ENCODE results near the gene CSF3R.
"Not testable (repeated sequence)": the region's sequence is repeated elsewhere in the genome, so short reads cannot be mapped to it uniquely, and the experiment has no call there.

Gene CSF3R

DNA sequence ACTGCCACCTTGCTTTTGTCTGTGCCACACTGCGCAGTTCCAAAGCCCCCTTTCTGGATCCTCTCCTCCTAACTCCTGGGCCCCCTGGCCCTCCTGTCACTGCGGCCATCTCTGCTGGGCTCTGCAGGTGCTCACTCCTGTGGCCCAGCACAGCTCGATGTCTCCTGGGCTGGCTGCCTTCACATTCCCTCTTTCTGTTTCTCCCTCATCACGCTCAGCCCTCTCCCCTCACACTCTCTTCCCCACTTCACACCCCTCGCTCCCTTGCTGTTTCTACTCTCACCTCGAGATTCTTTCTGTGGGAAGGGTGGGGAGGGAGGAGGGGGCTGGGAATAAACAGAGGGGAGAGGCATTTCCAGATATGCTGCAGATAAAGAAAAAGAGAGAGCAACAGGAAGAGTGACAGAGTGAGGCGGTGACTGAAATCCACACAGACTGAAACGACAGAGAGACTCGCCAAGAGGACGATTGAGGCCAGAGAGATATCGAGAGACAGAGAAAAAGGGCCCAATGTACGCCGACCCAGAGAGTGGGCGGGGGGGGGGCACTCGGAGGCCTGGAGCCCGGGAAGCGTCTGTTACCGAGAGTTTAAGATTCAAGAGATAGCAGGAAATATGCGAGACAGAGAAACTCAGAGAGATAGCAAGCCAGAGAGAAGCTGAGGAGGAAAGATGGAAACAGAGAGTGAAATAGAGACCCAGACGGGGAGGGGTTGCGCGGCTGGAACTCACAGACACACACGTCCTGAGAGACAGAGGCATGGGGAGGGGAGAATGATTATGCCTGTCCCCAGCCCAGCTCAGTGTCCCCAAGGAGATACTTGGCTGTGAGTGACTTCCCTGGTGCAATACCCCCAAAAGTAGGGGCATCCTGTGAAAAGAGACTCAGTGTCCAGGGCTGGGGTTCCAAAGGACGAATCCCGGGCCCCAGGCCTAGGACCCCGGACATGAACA is 666 bp downstream of the CSF3R start:
- no peak for DNase-seq (ENCODE audit: low read depth in 2 of 2)

DNA sequence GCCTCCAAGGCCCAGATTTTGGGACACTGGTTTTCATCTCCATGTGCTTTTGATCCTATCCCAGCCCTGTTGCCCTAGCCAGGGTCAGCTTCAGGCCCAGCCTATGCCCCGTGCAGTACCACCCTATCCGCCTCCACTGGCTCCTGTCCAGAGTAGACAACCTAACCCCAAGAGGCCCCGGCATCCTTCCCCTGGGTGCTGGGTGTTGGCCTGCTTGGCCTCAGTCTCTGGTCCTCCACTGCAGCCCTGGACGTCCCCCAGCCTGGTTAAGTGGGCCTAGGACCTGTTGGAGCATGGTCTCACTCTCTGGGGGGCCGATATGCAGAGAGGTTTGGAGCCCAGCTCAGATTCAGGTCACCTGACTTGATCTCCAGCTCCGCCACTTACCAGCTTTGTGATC is 1.6 kb downstream of the CSF3R start:
- no peak for DNase-seq (ENCODE audit: low read depth in 2 of 2)

DNA sequence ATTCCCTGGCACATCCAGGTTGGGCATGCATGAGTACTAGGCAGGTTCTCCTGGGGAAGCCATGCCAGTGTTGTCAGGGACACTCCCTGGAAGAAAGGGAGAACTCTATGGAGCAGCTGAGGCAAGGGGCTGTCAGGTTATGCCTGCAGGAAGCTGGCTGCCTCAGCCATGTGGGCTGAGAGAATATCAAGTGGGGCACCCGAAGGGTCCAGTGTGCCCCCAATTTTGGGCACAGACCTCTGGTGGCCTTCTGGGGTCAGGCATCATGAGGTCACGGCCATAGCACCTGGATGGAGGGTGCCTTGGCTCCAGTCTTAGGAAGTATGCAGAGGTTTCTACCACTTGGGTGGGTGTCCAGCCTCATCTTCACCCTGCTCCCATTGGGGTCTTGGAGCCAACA is 2.6 kb downstream of the CSF3R start:
- DNase-seq (ENCODE audit: low read depth in 2 of 2), result no peak

DNA sequence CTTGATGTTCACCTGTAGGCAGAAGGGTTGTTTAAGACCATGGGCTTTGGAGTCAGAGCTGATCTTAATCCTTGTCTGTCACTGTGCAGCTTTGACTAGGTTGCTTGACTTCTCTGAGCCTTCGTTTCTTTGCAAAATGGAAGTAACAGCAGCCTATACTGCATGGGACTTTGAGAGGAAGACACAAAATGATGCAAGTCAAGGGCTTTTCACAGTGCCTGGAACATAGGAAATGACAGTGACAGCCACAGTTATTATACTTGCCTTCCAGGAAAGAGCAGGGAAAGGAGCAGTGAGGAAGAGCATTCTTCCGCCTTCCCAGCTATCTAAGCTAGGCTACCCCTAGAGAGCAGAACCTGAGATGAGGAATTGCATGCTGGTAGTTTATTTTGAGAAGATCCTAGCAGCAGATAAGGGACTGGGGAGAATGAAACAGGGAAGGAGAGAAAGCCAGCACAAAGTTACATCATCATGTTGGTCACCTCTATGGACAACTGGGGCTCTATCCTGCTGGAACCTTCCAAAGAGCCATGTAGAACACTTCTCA is 3.1 kb downstream of the CSF3R start:
- DNase-seq (ENCODE audit: low read depth in 2 of 2), result no peak

DNA sequence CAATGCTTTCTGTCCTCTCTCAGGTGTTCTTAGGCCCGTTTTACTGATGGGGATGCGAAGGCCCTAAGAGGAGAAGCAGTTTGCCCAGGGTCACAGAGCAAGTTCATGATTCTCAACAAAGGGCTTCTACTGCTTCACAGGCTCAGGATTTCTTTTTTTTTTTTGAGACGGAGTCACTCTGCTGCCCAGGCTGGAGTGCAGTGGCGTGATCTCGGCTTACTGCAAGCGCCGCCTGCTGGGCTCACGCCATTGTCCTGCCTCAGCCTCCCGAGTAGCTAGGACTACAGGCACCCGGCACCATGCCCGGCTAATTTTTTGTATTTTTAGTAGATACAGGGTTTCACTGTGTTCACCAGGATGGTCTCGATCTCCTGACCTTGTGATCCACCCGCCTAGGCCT is 5.1 kb downstream of the CSF3R start:
- DNase-seq (ENCODE audit: low read depth in 2 of 2), result not testable (repeated sequence)

GRCh38 chr1:36476945-36477344 is 5.8 kb downstream of the CSF3R start:
- no peak for DNase-seq (ENCODE audit: low read depth in 2 of 2)

DNA sequence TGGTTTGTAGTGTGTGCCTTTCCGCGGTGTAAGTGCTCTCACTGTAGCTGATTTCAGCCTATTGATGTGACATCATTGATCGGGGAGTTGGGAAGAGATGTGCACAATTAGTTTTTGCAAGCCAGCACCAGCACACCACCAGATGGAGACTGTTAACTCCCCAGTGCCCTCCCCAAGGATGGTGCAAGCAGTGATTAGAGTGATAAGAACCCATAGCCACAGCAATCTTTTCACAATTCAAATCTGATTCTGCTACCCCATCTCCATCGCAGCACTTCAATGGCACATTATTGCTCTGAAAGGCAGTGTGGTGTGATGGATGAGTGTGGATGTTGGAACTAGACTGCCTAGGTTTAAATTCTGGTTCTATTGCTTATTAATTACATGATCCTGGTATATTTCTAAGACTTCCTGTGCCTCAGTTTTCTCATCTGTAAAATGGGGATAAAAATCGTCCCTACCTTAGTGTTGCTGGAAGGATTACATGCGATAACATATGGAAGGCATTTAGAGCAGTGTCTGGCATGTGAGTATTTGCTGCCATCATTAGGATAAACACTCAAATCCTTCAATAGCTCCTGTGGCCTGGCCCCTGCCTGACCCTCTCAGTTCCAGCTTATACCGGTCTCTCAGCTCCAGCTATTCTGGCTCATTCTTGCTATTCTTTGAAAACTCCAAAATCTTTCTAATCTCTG is 6.7 kb downstream of the CSF3R start:
- DNase-seq (ENCODE audit: low read depth in 2 of 2), result no peak

DNA sequence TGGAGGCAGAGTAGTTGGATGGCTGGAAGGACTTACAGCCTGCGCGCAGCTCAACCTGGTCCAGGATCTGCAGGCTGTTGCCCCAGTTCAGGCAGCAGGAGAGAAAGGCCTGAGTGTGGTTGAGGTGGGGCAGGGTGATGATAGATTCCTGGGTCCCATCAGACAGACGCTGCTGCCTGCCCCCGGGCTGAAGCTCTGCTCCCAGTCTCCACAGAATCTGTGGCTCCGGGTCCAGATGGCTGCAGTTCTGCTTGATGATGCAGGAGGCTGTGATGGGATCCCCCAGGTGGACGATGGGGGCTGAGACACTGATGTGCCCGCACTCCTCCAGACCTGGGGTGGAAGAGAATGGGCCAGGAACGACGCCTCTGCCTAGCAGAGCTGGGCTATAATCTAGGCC is 7.4 kb downstream of the CSF3R start:
- DNase-seq (ENCODE audit: low read depth in 2 of 2), result no peak

- DNase-seq (ENCODE audit: low read depth in 2 of 2), result no peak
These were observed 10.1 kb downstream of the CSF3R start for GRCh38 chr1:36472656-36473055.

GRCh38 chr1:36471830-36472641 is 10.7 kb downstream of the CSF3R start:
- DNase-seq (ENCODE audit: low read depth in 2 of 2), result no peak

DNA sequence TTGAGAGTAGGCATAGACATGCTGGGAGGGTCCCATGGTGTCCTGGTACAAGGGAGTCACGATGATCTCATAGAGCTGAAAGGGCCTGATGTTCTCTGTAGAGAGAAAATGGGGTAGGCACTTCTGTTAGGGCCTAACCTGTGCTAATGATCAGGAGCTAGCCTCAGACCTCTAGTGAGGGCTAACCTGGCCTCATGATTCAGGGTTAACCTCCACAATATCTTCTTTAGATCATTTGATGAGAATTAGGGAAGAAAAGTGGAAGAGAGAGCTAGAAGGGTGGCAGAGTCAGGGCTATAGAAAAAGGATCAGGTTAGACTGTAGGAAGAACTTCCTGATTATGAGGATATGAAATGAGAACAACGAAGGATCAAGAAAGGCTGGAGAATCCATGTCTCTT is 13.6 kb downstream of the CSF3R start:
- no peak for DNase-seq (ENCODE audit: low read depth in 2 of 2)

GRCh38 chr1:36467700-36468455 is 14.8 kb downstream of the CSF3R start:
- DNase-seq (ENCODE audit: low read depth in 2 of 2), result no peak

- DNase-seq (ENCODE audit: low read depth in 2 of 2), result no peak
These were observed 15.7 kb downstream of the CSF3R start for GRCh38 chr1:36467027-36467410.

GRCh38 chr1:36466370-36467026 is 16.2 kb downstream of the CSF3R start:
- no peak for DNase-seq (ENCODE audit: low read depth in 2 of 2)

DNA sequence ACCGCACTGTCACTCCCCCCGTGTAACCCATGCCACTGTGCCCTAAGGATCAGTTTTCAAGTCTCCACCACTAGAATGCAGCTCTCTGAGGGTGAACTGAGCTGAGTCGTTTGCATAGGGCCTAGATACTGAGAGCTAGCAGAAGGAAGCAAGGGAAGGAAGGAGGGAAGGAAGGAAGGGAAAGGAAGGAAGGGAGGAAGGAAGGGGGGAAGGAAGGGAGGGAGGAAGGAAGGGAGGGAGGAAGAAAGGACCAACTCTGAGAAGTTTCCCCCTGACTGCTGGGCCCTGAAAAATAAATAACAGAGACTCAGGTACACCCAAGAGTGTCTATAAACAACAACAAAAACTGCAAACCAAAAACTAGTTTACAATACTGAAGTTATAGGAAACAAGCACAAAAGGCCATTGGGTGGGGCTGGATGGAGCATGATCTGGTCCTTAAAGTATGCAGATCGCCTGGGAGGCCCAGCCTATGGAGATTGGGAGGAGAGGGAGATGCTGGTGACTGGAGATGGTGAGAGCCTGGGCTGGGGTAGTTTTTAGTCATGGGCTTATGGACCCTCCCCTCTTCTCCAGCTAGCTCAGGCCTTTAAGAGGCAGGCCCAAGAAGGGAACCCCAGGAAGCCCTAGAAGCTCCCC is 16.9 kb downstream of the CSF3R start:
- DNase-seq (ENCODE audit: low read depth in 2 of 2), result no peak

DNA sequence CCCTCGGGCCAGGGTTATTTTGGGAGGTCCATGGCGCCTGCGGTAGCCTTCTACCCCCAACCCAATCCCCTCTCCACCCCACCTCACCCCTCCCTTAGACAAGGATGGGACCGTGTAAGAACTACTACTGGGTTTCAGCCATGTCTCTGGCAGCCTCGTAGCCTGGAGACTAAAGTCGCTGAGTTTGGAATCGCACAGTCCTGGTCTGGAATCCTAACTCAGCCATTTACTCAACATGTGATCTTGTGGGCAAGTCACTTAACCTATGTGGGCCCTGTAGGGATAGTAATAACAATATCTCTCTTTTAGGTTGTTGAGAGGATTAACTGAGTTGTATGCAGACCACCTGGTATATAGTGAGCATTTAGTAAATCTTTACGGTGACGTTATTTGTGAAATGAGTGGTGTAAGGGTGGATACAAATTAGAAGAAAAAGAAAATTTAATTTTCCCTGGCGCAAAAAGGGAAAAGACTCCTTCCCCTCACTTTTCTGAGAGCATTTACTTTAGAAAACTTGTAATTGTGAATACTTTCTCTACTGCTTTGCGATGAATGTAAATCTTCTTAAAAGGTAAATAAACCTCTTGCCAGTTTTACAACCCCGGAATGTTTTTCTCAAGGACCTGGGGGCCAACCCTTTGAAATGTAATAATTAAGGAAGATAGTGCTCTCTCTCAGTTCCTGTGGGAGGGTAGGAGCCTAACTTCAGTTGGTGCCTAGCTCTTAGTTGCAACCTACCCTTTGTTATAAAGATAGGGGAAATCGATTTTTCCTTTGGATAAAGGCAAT is 17.9 kb downstream of the CSF3R start:
- no peak for DNase-seq (ENCODE audit: low read depth in 2 of 2)

DNA sequence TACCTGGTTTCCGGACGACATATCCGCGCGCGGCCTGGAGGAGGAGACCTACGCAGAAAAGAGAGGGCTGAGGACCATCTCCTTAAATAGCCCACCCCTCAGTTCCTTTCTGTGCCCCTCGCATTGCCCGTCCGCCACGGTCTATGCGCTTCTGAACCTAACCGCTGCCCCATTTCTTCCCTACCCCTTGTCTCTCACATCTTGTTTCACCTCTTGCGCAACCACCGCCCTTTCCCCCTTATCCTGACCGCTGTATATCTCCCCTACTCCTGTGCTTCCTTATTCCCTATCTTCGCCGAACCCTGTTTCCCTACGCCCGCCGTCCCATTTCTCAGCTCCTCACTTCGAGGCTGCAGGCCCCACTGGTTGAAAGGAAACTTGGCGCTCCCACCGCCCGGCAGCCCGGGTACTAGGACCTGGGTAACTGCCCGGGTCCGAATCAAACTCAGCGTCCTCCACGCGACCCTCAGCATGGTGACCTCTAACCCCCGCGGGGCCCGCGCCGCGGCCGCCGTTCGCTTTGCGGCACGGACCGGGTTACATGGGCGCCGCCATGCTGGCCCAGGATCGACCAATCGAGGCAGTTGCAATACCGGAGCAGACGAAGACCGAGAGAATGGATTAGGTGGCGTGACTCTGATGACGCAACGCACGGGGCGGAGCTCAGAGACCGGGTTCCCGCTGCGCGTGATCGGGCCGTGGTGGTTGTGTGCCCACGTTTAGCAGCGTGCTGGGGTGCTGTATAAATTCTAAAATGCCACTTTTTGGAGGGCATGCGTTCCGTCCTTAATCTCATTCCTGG is 18.7 kb downstream of the CSF3R start, which contains the start of gene MRPS15:
Gene MRPS15 (minus strand): TSS at position 582 of the 802 bp plus-strand sequence. CDS start 109 bp downstream, at position 473.
- DNase-seq (ENCODE audit: low read depth in 2 of 2), result peak; percentile 88 to 98

DNA sequence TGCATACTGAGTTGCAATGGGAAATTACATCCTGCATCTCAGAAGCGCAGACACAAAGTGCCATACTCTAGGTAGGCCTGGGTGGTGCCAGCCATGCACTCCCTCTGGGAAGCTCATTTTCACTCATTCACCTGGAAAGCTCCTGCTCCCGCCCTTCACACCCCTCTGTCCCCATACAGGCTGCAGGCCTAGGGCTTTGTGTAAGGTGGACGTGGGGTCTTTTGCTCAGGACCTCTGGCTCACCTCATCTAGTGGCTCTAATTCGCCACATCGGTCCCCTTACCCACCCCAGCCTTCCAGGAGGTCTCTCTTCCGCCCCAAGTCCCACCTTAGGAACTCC is 19.3 kb downstream of the CSF3R start:
- no peak for DNase-seq (ENCODE audit: low read depth in 2 of 2)
